ENCODE results near the gene NPHP4. TPM values are rescaled to one million over a fixed set of nuclear protein-coding genes. Genes with fewer than 3 reads are reported as not detected.
"Not testable (repeated sequence)": the region's sequence is repeated elsewhere in the genome, so short reads cannot be mapped to it uniquely, and the experiment has no call there.

Gene NPHP4
- total RNA-seq, 1 experiment from 2014 or later, result 10.7 TPM

DNA sequence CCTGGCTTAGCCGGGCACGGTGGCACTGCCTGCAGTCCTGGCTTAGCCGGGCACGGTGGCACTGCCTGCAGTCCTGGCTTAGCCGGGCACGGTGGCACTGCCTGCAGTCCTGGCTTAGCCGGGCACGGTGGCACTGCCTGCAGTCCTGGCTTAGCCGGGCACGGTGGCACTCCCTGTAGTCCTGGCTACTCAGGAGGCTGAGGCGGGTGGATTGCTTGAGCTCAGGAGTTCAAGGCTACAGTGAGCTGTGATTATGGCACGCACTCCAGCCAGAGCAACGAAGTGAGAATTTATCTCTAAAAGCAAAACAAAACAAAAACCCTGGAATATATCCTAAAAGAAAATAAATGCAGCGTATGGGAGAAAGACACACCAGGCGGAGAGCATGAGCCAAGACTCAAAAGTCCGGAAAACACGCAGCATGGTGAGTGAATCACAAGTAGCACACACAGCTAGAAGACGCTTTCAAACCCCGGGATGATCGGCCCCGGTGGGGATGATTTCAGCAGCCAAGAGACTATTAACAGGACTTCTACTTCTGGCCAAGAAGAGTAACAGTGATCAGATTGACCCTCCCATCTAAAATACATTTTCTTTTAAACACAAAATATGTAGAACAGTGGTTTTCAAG is 69.4 kb downstream of the NPHP4 start:
- not testable (repeated sequence) for H3K9me3 ChIP-seq, DNase-seq, H3K27me3 ChIP-seq, H3K36me3 ChIP-seq, H3K4me3 ChIP-seq

DNA sequence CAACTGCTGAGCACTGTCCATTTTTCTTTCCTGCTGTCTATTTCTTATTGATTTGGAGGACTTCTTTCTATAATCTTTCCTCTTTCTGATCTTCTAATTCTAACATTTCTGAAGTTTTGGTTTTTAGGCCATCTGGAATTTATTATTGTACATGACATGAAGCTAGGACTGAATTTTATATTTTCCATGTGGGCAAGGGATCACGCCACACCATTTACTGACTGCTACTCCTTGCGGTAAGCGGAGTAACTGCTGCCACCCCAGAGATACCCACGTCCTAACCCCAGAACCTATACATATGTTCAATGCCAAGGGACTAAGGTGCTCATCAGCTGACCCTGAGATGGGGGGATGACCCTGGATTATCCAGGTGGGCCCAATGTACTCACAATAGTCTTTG is 70.6 kb downstream of the NPHP4 start:
- Histone ChIP-seq H3K36me3 (no peaks in the 10 kb centered on the region), H3K4me3 (no peak overlapping the region), H3K27me3 (no peaks in the 10 kb centered on the region), H3K9me3 (no peaks in the 10 kb centered on the region)
- DNase-seq, result no peak

- Histone ChIP-seq H3K9me3 (no peaks in the 10 kb centered on the region), H3K4me3 (no peak overlapping the region), H3K27me3 (no peaks in the 10 kb centered on the region), H3K36me3 (no peaks in the 10 kb centered on the region)
- no peak for DNase-seq
Measured at GRCh38 chr1:5921129-5921528, 71.1 kb downstream of the NPHP4 start.

DNA sequence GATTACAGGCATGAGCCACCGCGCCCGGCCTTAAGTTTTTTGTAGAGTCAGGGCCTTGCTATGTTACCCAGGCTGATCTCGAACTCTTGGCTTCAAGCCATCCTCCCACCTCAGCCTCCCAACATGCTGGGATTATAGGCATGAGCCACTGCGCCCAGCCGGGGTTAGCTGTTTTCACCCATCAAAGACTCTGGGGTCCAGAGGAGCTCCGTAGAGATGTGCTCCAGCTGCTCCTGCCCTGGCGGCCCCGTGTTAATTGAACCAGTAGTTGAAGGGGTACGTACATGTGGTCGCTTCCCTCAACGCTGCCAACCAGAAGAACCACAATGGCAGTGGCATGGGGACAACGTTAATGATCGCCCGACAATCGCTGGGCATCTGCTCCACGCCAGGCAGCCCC is 72.0 kb downstream of the NPHP4 start:
- Histone ChIP-seq H3K36me3 (no peaks in the 10 kb centered on the region), H3K27me3 (no peaks in the 10 kb centered on the region), H3K4me3 (no peak overlapping the region), H3K9me3 (no peaks in the 10 kb centered on the region)
- DNase-seq, result no peak

DNA sequence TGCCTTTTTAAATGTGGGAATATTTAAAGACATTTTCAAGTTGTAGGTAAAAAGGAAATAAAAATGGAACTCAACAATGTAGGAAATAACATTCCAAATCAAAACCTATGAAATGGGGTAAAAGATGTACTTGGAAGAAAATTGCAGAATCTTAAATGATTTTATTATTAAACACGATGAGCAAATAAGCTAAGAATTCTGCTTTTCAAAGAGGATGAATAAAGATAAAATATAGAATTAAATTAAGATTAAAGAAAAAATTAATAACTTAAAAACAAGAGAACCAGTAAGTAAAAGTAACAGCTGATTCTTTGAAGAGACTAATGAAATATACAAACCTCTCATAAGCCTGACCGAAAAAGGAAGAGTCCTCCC is 74.0 kb downstream of the NPHP4 start:
- H3K27me3 ChIP-seq, result no peaks in the 10 kb centered on the region
- no peaks in the 10 kb centered on the region for H3K9me3 ChIP-seq
- no peak overlapping the region for H3K4me3 ChIP-seq
- no peaks in the 10 kb centered on the region for H3K36me3 ChIP-seq
- DNase-seq, result no peak

- H3K27me3 ChIP-seq, result no peaks in the 10 kb centered on the region
- no peaks in the 10 kb centered on the region for H3K9me3 ChIP-seq
- no peak overlapping the region for H3K4me3 ChIP-seq
- no peak for DNase-seq
- H3K36me3 ChIP-seq, result no peaks in the 10 kb centered on the region
Measured at GRCh38 chr1:5917591-5918274, 74.5 kb downstream of the NPHP4 start.

GRCh38 chr1:5917281-5917590 is 75.0 kb downstream of the NPHP4 start:
- no peaks in the 10 kb centered on the region for H3K36me3 ChIP-seq
- H3K4me3 ChIP-seq, result no peak overlapping the region
- DNase-seq, result no peak
- H3K9me3 ChIP-seq, result no peaks in the 10 kb centered on the region
- no peaks in the 10 kb centered on the region for H3K27me3 ChIP-seq

GRCh38 chr1:5916572-5917280 is 75.5 kb downstream of the NPHP4 start:
- no peaks in the 10 kb centered on the region for H3K27me3 ChIP-seq
- no peak overlapping the region for H3K4me3 ChIP-seq
- DNase-seq, result no peak
- no peaks in the 10 kb centered on the region for H3K36me3 ChIP-seq
- no peaks in the 10 kb centered on the region for H3K9me3 ChIP-seq

- Histone ChIP-seq H3K4me3 (no peak overlapping the region), H3K36me3 (no peaks in the 10 kb centered on the region), H3K9me3 (no peaks in the 10 kb centered on the region), H3K27me3 (no peaks in the 10 kb centered on the region)
- no peak for DNase-seq
Measured at GRCh38 chr1:5915587-5916571, 76.3 kb downstream of the NPHP4 start.

DNA sequence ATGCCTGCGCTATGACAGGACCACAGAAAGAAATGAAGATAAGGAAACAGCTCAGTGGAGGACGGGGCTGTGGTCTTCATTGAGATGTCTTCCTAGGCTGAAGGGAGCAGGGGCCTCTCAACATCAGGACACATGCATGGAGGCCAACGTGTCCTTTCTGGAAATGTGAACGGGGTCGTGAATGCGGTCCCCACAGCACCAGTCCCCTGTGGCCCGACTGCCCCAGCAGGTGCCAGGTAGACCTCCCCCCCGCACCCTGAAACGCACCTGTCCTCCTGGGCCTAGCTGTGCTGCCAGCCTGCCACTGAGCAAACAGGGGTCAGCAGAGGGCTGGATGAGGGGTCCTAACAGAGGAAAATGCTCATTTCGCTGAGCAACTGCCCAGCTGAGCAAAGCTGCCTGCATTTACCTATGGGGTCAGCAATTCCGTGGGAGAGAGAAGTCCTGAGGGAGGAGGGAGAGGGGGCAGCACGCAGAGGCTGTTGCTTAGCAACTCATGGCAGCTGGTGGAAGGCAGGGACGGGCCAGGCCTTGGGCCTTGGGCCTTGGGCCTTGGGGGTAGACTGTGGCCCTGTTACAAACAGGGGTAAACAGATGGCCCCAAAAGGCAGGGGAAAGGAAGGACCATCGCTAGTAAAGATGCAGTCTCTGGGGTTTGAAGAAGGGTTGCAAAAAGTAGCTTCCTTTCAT is 77.4 kb downstream of the NPHP4 start:
- no peaks in the 10 kb centered on the region for H3K9me3 ChIP-seq
- DNase-seq, result no peak
- no peaks in the 10 kb centered on the region for H3K36me3 ChIP-seq
- H3K4me3 ChIP-seq, result no peak overlapping the region
- H3K27me3 ChIP-seq, result no peaks in the 10 kb centered on the region

GRCh38 chr1:5913876-5914275 is 78.3 kb downstream of the NPHP4 start:
- Histone ChIP-seq H3K9me3 (no peaks in the 10 kb centered on the region), H3K27me3 (no peaks in the 10 kb centered on the region), H3K36me3 (no peaks in the 10 kb centered on the region), H3K4me3 (no peak overlapping the region)
- no peak for DNase-seq

DNA sequence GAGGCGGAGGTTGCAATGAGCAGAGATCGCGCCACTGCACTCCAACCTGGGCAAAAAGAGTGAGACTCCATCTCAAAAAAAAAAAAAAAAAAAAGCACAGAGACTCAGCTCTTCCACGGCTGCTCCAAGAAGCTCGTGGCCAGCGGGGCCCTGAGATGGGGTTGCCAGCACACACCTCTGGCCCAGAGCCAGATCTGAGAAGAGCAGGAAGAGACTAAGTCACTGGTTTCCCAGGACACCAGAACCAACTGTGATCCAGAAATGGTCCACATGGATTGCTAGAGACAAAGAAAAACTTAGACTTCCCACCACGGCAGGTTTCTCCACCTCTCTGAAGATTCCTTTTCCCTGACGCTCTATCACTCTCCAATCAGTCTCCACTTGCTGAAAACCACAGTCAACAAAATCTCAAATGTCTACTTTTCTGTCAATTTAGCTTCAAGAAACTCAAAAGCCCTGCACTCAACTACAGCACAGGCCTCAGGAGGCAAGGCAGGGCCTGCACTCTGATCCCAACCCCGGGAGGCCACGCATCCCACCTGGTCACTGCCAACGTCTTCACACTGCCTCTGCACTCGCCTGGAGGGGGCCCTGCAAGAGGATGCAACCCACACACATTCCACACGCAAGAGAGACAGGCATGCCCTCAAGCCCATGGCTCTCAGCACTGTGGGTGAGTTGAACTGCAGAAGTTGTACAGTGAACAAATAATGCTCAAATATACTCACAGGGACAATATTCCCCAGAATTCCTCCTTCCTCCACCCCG is 79.0 kb downstream of the NPHP4 start:
- no peak for DNase-seq
- no peaks in the 10 kb centered on the region for H3K9me3 ChIP-seq
- H3K36me3 ChIP-seq, result no peaks in the 10 kb centered on the region

DNA sequence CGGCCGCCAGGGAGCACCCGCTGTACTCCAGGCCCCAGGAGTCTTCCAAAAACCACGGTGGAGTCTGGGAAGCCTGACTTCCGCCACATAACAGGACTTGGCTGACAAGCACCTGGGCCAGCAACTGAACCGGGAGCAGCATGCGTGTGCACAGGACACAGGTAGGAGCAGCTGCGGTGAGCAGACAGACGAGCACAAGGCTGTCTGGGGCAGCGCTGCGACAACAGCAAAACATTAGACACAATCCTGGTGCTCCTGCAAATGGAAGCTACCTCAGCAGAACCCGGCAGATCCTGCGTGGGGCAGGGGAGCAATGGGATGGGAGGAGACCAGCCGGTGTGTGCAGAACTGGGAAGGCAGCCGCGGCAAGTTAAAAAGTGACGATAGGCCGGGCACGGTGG is 80.4 kb downstream of the NPHP4 start:
- no peak overlapping the region for H3K4me3 ChIP-seq
- H3K9me3 ChIP-seq, result no peaks in the 10 kb centered on the region
- DNase-seq, result no peak
- H3K27me3 ChIP-seq, result no peaks in the 10 kb centered on the region
- H3K36me3 ChIP-seq, result no peaks in the 10 kb centered on the region

More for the DNA sequence above, 79.0 kb downstream of the NPHP4 start:
- H3K4me3 ChIP-seq, result no peak overlapping the region
- no peaks in the 10 kb centered on the region for H3K27me3 ChIP-seq

DNA sequence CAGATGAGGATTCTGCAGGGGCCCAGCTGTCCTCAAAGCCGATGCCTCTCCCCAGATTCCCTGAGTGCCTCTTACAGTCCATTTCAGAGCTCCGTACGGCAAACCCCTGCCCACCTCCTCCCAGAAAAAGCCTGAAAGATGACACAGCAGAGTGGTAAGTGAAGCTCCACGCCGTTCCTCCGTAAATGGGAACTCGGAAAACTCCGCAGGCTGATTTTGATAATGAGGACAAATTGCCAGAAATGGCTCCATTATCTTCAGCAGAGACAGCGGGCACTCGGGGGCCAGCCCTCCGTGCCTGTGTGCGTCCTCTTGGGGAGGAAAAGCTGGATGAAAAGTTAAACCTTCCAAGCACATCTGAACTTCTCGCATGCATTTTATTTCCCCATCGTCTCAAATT is 81.1 kb downstream of the NPHP4 start:
- Histone ChIP-seq H3K4me3 (no peak overlapping the region), H3K36me3 (no peaks in the 10 kb centered on the region), H3K9me3 (no peaks in the 10 kb centered on the region), H3K27me3 (no peaks in the 10 kb centered on the region)
- DNase-seq, result no peak

DNA sequence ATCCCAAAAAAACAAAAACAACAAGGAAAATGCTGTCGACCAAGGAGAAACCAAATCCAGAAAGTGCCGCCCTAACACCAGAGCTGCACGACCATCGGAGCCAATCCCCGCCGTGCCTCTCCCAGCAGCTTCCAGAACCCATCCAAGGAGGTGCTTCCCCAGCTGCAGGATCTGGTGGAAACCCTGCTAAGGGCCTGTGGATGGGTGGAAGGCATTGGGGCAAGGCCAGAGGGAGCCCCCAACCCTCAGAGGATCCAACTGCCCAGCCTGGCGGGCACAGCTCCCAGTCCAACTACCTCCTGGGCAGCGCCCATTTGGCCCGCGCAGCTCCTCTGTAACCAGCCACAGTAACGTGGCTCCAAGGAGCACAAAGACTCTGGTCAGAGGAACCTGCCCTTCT is 81.6 kb downstream of the NPHP4 start:
- DNase-seq, result no peak

DNA sequence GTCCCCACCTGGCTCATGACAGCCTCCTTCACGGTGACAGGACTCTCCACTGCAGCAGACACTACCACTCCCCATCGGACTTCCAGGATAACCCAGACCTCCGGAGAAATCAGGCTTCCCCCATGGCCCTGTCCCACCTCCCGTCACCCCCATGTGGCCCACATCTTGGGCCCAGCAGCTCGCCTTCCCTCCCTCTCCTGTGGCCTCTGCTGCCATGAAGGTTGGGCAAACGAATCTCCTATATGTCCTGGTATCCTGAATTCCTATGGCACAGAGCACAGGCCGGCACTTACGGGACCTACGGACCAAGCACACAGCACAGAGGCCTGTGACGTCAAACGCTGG is 82.0 kb downstream of the NPHP4 start:
- Histone ChIP-seq H3K36me3 (no peaks in the 10 kb centered on the region), H3K27me3 (no peaks in the 10 kb centered on the region), H3K9me3 (no peaks in the 10 kb centered on the region), H3K4me3 (no peak overlapping the region)
- no peak for DNase-seq

More for the DNA sequence above, 81.6 kb downstream of the NPHP4 start:
- Histone ChIP-seq H3K4me3 (no peak overlapping the region), H3K9me3 (no peaks in the 10 kb centered on the region), H3K36me3 (no peaks in the 10 kb centered on the region), H3K27me3 (no peaks in the 10 kb centered on the region)

All from MG63 (cell line).